ENCODE results near the gene SENP2. TPM values are rescaled to one million over a fixed set of nuclear protein-coding genes. Genes with fewer than 3 reads are reported as not detected.

The SENP2 gene
- total and polyA plus RNA-seq, 11 donors = 7.7 to 42.4 (median 27.5) TPM

- ATAC-seq (peak in 1 of 4 donors; percentile 9), DNase-seq (no peak)
- TF ChIP-seq CTCF (IDR thresholded peaks at IDR 0.05) (no peak), POLR2A (IDR thresholded peaks at IDR 0.05) (no peak)
- Histone ChIP-seq H3K27ac (no peak overlapping the region), H3K27me3 (no peaks in the 10 kb centered on the region), H3K36me3 (peaks cover 0 to 19% (median 0%) of the 10 kb centered on the region in 9 donors), H3K4me1 (peaks cover 0 to 4% (median 0%) of the 10 kb centered on the region in 12 donors), H3K4me3 (no peak overlapping the region), H3K9me3 (no peaks in the 10 kb centered on the region)
- 87 to 98% (median 92%) methylated on average over 10 of the region's 10 CpGs for WGBS, 4 donors
- intact Hi-C loops (cut with DNase I) = no loop called here
Observed at GRCh38 chr3:185649414-185649813, 63.3 kb downstream of the SENP2 start.

GRCh38 chr3:185651971-185652370 lies 65.9 kb downstream of the SENP2 start:
- no peaks in the 10 kb centered on the region for H3K27me3 ChIP-seq
- intact Hi-C loops (cut with DNase I) = no loop called here
- DNase-seq (no peak), ATAC-seq (no peak)
- peaks cover 0 to 13% (median 0%) of the 10 kb centered on the region in 12 donors for H3K4me1 ChIP-seq
- no peak for TF ChIP-seq CTCF (IDR thresholded peaks at IDR 0.05)
- no peak for TF ChIP-seq POLR2A (IDR thresholded peaks at IDR 0.05)
- no peaks in the 10 kb centered on the region for H3K9me3 ChIP-seq
- peaks cover 0 to 1% (median 0%) of the 10 kb centered on the region in 9 donors for H3K36me3 ChIP-seq
- no peak overlapping the region for H3K27ac ChIP-seq
- H3K4me3 ChIP-seq = no peak overlapping the region
- 90 to 98% (median 95%) methylated on average over 7 to 9 of the region's 9 CpGs for WGBS, 4 donors

DNA sequence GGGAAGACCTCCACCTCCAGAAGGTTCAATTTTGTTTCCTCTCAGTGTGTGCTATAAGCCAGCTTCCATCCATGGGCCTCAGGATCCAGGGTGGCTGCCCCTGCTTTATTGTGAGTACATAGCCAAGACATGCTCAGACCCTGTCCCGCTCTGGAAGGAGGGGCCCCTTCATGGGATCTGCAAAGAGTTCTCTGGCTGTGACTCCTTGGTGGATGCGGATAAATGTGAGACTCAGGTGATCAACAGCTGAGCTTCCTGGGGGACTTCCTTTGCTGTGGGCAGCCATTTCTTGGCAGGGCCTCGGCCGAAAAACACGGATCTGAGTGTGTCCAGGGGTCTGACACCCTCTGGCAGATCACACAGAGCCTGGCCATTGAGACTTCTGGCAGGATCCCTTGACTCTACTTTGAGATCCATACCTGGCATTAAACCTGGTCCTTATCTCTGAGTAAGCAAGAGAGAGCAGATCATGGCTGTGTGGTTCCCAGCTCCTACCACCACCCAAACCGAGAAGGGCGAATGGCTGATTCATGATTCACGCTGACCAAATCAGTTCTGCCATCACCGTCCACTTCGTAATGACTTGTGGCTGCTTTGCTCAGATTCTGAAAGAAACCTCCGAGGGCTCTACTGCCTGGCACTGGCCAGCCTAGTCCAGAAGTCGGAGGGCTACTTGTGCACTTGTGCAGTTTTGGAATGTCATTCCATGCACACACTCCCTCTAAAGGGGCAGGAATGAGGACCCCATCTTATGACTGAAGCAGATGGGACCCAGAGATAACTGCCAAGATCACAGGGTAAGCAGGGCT lies 68.1 kb downstream of the SENP2 start:
- intact Hi-C loops (cut with DNase I) = no loop called here
- Histone ChIP-seq H3K36me3 (no peaks in the 10 kb centered on the region), H3K27ac (no peak overlapping the region), H3K4me3 (no peak overlapping the region), H3K9me3 (no peaks in the 10 kb centered on the region), H3K27me3 (no peaks in the 10 kb centered on the region), H3K4me1 (peaks cover 0 to 24% (median 0%) of the 10 kb centered on the region in 12 donors)
- no peak for TF ChIP-seq CTCF (IDR thresholded peaks at IDR 0.05)
- TF ChIP-seq POLR2A (IDR thresholded peaks at IDR 0.05) = no peak
- 93 to 98% (median 96%) methylated on average over 12 of the region's 12 CpGs for WGBS, 4 donors
- DNase-seq (no peak), ATAC-seq (no peak)

DNA sequence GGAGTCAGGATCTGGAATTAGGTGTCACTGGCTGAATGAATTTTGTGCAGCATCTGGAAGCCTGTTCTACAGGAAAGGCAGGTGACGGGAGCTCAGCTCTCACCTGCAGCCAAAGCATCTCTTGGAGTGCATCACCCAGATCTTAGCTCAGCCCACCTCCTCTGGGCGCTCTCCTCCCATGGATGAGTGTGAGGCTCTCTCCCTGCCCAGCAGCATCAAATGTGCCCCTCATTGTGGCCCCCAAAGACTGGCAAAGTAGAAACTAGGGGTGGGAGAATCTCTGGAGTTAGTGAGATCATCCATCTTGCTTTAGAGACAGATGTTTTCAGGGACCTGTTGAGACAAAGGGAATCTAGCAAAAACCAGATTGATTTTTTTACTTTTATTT lies 68.7 kb downstream of the SENP2 start:
- Histone ChIP-seq H3K4me3 (no peak overlapping the region), H3K4me1 (peaks cover 0 to 24% (median 0%) of the 10 kb centered on the region in 12 donors), H3K27ac (no peak overlapping the region), H3K36me3 (no peaks in the 10 kb centered on the region), H3K9me3 (no peaks in the 10 kb centered on the region), H3K27me3 (no peaks in the 10 kb centered on the region)
- WGBS, 4 donors = 97 to 100% (median 99%) methylated on average over 1 to 2 of the region's 2 CpGs
- ATAC-seq = no peak
- intact Hi-C loops (cut with DNase I) = no loop called here
- DNase-seq = no peak
- TF ChIP-seq POLR2A (IDR thresholded peaks at IDR 0.05) (no peak), CTCF (IDR thresholded peaks at IDR 0.05) (no peak)
